Amniotic stem cell (primary cell): ENCODE results near the gene VASN.
A peak's percentile ranks its signal among the peaks of the same experiment; 100 is the strongest.

ENCODE experiments used
- DNase-seq: peaks from one replicate; lab custom pipeline; 2025; lab: John Stamatoyannopoulos, UW

VASN gene

DNA sequence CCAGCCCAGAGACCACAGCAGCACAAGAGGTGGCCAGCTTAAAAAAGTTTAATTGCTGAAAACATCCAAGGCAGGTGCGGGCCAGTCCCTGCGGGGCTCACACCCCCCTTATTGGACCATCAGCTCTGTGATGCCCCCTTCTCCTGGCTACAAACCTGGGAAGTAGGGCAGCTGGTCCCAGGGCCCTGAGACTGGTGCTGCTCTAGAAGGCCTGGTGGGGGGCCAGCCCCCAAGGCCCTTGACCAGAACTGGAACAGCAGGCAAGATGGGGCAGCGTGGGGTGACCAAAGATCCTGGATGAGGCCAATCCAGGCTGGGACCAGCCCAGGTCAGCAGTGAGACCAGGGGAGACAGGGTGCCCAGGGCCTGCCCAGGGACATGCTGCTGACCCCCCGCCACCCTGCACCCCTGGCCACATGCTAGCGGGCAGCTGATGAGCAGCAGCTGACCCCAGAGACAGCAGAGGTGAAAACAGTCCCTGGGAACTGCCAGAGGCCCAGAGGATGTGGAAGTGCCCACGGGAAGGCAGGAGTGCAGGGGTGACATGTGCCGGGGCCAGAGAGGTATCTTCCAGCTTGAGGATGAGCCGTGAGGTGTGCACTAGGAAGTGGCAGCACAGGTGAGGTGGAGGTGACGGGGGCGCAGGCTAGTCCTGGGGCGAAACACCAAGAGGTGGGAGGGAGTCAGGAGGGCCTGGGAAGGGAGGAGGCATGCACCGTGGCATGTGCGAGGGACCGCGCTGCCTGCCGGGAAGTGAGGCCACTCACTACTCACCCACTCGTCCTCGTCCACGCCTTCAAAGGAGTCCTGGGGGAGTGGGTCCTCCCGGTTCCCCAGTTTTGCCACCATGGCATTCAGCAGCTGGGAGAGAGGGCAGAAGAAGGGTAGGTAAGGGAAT lies 16.9 kb upstream of the VASN start:
- no peak for DNase-seq

DNA sequence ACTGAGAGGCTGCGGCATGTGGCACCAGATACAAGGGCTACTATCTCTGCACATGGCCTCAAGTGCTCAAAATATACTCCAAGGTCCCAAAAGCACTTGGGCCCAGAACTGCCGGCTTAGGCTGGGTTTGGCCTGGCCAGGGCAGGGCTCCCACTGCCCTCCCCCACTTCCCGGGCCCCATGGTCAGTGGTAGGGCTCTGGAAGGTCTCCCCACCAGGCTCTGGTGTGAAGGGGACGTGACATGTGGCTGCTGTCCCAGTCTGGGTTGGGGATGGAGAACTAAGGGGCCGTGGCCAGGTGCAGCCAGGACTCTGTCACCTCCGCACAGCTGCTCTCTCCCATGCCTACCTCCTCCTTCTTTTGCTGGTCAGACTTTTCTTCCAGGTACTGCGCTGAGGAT lies 14.8 kb upstream of the VASN start:
- DNase-seq = no peak

DNA sequence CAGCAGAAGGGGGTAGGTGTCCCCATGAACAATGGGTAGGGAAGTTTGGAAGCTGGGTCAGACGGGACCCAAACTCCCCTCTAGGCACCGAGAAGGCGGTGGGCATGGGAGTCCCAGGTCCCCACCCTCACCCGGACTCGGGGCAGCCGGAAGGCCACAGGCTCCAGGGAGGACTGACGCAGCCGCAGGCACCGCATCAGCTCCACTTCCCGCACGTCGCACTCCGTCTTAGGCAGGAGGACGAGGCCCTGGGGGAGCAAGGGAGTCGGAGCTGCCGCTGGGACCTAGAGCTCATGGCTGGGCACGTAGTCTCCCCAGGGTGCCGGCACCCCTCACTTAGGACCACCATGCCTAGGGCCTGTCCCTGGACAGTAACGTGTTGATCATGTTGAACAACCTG lies 13.4 kb upstream of the VASN start:
- no peak for DNase-seq

DNA sequence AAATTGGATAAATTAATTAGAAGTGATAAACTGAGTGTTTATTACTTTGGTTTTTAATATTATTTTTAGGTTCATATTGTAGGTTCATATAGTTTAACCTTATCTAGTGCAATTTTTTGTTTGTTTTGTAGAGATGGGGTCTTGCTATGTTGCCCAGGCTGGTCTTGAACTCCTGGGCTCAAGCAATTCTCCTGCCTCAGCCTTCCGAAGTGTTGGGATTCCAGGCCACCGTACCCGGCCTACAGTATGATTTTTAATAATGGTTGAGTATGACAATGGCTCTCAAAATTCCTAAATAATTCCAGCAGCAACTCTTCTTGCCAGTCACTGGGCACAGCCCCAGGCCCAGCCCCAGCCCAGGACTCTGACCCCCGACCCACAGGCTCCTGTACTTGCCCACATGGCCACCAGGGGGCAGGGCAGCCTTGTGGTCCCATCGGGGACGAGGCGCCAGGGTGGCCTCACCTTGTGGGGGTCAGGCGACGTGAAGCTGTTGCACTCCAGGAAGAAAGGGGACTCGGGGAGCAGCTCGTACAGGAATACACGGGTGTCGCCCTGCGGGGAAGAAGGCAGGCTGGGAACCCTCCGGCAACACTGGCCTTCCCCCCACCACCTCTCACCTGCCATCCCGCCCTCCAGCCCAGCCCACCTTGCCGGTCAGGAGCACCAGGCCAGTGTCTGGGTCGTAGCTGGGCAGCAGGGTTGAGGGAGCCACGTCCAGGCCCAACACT lies 12.7 kb upstream of the VASN start:
- no peak for DNase-seq

DNA sequence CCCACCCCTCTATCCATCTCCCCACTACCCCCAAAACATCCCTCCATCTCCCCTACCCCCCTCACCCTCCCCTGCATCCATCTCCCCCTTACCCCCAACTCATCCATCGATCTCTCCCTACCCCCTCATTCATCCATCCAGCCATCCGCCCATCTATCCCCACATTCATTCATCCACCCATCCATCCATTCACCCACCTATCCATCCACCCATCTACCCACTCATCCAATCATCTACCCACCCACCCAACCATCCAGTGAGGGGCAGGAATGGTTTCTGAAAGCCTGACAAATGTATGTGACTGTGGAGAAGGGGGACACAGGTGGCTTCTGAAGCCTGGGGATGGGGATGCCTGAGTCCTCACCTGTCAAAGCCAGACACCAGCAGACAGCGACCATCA lies 11.7 kb upstream of the VASN start:
- DNase-seq = no peak

DNA sequence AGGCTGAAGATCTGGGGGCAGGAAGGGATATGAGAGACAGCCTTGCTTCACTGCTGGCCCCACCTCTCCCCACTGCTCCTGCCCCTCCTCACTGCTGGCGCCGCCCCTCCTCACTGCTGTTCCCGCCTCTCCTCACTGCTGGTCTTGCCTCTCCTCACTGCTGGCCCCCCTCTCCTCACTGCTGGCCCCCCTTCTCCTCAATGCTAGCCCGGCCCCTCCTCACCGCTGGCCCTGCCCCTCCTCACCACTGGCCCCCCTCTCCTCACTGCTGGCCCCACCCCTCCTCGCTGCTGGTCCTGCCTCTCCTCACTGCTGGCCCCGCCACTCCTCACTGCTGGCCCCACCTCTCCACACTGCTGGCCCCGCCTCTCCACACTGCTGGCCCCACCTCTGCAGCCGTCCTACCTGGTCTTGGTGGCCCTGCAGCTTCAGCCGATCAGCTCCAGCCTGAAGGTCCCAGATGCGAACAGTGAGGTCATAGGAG lies 11.1 kb upstream of the VASN start:
- no peak for DNase-seq

DNA sequence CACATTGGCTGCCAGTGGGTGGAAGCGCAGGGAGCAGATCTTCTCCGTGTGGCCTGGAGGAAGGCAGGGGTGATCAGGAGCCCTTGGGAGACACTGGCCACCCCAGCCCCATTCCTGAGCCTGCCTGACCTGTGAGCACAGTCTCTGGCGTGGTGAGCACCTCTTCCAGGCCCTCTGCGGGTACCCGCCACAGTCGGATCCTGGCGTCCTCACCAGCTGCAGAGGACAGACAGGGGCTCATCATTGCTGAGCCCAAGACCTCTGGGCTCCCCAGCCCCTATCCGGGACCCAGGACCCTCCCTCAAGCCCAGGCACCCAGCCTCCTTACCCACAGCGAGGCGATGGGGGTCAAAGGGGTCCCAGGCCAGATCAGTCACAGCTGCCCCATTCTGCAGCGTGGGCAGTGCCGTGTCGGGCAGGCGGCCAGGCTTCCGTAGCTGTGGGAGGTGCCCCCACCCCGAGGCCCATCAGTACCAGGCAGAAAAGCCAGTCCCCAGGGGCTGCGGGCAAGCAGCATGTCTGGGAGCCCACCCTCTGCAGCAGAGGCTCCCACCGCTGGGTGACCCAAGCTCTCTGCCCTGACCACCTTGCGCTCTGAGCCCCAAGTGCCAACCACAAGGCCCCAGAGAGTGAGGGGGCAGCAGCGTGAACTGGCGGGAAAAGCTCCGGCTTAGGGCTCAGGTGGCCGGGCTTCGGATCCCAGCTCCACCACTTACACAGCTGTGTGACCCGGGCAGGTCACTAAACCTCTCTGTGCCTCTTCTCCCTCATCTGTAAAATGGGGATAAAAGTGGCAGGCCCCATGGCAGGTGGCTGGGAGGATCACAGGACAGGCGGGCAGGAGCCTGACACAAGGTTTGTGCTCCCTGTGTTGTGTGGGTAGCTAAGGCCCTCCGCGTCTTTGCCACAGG lies 10.4 kb upstream of the VASN start:
- no peak for DNase-seq

DNA sequence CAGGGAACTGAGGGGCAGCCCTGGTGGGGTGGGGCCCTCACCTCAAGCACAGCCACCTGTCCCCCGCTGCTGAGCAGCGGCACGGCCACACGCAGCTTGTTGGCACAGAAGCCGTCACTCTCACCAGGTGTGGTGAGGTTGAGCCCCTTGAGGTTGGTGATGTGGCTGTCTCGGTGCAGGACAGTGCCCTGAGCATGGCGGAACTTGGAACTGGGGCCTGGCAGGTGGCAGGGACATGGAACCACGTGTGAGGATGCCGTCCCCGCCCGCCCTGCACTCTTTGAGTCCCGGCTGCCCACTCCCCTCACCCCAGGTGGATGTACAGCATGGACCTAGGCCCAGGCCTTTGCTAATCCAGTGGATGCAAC lies 9.7 kb upstream of the VASN start:
- no peak for DNase-seq

DNA sequence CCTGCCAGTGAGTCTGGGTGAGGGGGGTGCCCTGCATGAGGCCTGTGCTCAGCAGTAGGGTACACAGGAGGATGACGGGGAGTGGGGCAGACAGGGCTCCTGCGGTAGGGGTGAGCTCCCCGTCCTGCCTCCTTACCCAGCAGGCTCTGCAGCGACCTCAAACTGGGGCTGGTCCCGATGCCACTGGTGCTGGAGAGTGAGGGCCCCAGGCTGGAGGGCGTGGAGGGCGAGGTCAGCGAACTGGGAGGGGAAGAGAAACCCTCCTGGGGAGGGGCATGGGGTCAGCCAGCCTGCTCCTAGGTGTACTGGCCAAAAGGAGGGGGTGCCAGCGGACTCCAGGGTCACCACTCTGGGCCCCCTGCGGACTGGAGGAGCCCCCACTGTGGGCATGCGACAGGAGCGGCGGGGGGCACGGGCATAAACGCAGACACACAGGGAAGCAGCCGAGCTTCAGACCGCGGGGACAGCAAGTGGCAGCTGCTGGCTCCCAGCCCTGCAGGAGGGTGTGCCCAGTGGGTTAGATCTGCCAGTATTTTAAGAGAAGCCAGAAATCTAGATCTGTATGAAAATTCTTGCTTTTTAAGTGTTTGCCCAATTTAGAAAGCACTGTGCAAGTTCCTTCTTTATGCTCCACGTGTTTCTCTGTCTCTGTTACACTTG lies 9.0 kb upstream of the VASN start:
- no peak for DNase-seq

DNA sequence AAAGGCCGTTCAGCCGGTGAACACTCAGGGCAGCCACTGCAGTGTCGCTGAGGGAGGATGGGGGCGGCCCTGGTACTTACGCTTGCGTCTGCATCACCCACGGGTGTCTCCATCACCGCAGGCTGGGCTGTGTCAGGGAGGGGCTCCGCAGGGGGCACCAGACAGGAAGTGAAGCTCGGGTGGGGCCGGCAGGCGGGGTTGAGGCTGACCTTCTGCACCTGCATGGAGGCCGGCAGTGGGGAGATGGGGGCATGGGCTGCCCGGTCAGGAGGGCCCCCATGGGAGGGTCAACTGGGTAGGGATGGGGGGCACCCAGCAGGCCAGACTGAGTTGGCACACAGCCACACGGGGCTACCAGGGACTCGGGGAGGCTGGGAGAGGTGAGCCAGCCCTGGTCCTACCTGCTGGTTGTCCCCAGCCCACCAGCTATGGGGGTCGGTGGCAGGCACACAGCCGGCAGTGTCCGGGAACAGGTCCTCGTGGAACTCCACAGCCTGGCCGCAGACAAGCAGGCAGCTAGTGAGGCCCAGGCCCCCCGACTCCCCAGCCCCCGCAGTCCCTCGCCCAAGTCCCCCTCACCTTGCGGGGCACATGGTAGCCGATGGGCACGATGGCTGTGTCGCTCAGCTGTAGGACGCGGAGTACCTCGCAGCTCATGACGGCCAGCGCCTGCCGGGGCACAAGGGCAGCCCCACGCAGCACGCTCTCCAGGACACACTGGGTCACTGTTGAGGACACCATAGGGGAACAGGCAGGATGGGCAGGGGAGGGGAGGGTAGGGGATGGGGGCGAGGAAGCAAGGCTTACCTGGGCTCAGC lies 7.2 kb upstream of the VASN start:
- DNase-seq = no peak

DNA sequence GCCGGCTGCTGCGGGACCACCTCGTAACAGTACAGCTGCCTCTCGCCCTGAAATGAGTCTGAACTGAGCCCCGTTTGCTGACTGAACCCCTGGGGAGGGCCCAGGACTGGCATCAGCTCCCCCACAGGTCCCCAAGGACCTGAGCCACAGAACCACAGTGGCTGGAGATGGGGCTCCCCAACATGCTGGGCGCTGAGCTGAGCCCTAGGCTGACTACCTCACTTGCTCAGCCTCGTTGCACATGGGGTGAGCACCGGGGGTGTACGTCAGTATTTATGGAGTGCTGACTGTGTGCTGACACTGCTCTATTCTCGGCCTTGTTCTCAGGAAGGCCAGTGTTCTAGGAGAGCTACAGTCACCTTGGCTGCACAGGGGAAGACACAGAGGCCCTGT lies 6.6 kb upstream of the VASN start:
- DNase-seq = no peak

DNA sequence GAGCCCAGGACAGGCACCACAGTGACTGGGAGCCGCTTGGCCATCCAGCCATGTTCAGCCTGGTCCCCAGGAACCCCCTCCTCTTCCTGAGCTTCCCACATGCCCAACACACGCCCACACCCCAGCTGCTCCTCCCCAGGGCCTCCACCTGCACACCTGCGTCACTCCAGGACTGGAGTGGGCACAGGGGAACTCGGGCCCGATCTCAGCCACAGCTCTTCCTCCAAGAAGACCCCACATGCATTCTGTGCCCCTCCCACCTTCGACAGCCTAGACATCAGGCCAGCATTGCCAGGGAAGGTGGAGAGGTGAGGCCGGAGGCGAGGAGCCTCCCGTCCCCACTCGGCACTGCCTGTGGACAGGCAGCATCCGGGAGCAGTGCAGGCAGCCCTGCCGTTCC lies 6.0 kb upstream of the VASN start:
- no peak for DNase-seq

DNA sequence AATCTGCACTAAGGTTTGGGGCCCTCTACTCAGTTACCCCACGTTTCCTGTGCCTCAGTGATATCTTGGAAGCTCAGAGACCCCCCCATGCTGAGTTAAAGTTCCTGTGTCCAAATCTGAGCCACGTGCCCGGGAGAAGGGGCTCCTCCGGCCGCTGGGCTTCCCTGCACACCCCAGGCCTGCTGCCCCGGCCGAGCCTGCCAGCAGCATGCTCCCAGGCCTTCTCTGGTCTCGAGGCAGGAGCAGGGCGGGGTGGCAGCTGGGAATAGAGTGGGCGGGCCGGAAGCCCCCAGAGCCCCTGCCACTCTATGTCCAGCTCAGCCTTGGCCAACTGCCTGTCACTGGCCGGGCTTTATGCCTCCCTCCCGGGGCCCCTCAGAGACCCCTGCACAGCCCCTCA lies 5.6 kb upstream of the VASN start:
- no peak for DNase-seq

DNA sequence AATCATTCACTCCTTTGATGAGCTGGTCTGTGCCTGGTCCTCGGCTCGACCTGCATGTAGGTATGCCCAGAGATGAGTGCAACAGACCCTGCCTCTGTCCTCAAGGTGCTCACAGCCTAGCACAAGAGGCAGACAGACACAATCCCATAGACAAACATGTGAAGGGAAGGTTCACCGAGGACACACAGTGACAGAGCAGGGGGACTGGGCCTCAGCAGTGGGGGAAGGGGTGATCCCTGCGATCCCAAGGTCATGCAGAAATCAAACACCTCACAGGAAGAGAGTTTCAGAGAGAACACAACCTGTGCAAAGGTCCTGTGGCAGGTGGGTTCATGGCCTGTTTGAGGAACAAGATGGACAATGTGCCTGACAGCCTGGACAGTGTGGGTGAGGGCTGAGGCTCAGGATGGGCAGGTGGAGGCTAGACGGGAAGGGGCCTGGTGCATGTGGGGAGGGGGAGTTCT lies 4.2 kb upstream of the VASN start:
- no peak for DNase-seq

DNA sequence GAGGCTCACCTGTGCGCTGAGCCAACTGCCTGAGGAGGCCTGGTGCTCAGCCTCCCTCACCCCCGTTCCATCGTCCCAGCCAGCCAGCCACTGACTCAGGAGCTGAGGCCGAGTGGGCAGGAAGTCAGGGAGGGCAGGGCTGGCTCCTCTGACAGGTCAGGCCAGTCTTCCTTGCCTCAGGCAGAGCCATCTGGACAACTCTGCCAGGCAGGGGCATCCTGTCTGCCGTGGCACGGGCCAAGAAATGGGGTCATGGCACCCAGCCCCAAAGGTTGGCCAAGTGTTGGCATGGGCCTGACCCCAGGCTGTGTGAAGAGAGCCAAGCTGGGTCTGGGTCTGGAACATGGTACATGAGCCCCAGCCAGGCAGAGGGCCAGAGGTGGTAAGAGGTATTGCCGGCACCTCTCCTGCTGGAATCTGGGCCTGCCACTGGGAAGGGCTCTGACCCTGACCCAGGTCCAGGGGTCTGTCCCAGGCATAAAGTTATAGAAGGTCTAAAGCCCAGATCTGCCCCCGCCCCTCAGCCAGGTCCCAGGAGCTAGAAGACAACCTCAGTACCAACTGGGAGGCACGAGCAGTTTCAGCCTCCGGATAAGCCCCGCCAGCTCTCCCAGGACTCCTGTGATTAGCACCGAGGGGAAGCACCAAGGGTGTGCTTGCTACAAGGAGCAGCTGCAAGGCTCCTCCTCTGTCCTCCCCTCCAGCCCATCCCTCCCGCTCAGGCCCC lies 2.5 kb upstream of the VASN start:
- DNase-seq = peak; percentile 38

DNA sequence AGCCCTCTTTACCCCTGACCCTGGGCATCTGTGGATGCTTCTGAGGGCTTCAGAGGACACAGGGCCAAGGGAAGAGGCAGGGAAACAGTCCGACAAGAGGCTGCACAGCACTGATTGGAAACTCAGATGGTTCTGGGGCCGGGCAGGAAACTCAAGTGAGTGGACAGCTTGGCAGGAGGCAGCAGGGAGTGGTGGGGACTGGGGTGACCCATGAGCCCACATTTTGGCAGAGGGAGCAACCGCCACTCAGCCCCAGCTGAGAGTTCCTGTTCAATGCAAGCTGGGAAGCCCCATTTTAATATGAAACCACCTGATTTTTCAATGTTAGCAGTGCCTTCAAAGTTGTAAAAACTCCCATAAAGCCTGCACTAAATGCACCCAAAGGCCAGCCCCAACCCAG lies 1.5 kb upstream of the VASN start:
- no peak for DNase-seq

DNA sequence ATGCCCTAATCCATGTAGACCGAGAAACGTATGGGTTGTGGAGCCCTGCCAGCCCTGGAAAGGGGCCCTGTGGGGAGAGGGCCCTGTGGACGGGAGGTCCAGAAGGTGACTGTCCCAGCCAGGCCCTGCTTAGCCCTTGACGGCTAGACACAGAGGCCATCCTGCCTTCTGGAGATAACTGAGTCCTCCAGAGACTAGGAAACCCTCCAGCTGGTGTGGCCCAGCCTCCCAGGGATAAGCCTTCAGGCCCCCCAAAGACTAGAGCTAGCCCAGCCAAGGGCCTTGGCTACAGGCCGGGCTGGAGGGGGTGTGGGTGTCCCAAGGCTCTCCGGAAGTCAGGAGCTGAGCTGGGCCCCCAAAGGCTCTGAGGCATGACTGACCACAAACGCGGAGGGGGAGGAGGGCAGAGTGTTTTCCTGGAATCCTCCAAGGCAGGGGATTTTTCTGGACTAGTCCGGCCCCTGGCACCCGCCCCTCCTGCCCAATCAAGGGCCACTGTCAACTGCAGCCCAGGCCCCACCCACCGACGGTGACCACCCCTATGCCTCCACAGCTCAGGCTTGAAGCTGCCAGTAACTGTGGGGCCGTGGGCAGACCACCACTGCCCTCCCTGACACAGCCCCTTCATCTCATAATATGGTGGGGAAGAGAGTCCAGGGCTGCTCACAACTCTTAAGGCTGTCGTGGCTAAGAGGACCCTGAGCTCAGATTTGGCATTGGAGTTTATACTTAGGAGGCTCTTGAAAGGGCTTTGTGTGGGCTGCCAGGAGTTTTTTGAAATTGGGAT lies 885 bp upstream of the VASN start:
- DNase-seq = no peak

DNA sequence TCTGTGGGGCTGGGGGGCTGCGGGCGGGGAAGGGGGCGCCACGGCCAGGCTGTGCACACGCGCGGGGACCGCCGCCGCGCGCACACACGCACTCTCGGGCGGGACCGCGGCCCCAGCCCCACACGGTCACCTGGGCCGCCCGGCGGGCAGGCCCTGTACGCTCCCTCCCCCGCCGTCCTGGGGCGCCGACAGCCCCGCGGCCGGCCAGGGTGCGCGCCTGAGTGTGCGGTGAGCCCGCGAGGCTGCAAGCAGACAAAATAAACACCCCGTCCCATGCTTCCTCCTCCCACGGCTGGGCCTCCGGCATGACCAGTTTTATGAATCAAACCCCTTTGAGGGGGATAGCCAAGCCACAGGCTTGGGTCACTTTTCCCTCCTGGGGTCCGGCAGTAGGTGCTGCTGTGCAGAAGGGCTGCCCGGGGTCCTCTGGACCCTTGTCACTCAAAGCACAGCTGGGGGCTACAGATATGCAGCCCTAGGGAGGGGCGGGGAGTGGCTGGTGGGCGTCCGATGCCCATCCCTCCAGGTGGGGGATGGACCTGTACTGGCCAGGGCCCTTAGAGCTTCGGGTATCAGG lies 441 bp downstream of the VASN start:
- DNase-seq = no peak
